Measurements from ENCODE around the gene DHX15.

Gene DHX15

GRCh38 chr4:24582235-24582832 lies 2.0 kb downstream of the DHX15 start:
- DNase-seq, result no peak

- DNase-seq, result no peak
These were observed 6.0 kb downstream of the DHX15 start for GRCh38 chr4:24578364-24578763.

- DNase-seq, result no peak
These were observed 8.1 kb downstream of the DHX15 start for GRCh38 chr4:24576276-24576675.

GRCh38 chr4:24574236-24574635 lies 10.1 kb downstream of the DHX15 start:
- no peak for DNase-seq

GRCh38 chr4:24573582-24573981 lies 10.8 kb downstream of the DHX15 start:
- no peak for DNase-seq

GRCh38 chr4:24570574-24571236 lies 13.6 kb downstream of the DHX15 start:
- DNase-seq, result no peak

- DNase-seq, result no peak
These were observed 14.2 kb downstream of the DHX15 start for GRCh38 chr4:24570172-24570571.

- no peak for DNase-seq
These were observed 14.7 kb downstream of the DHX15 start for GRCh38 chr4:24569662-24570061.

- DNase-seq, result no peak
These were observed 15.9 kb downstream of the DHX15 start for GRCh38 chr4:24568425-24568824.

- DNase-seq, result no peak
These were observed 19.3 kb downstream of the DHX15 start for GRCh38 chr4:24565054-24565453.

- no peak for DNase-seq
These were observed 19.9 kb downstream of the DHX15 start for GRCh38 chr4:24564488-24564887.

GRCh38 chr4:24561438-24562139 lies 22.8 kb downstream of the DHX15 start:
- DNase-seq, result no peak

- DNase-seq, result no peak
These were observed 23.4 kb downstream of the DHX15 start for GRCh38 chr4:24560868-24561368.

GRCh38 chr4:24559889-24560288 lies 24.5 kb downstream of the DHX15 start:
- DNase-seq, result no peak

GRCh38 chr4:24559032-24559821 lies 25.1 kb downstream of the DHX15 start:
- DNase-seq, result no peak

GRCh38 chr4:24557026-24558025 lies 27.0 kb downstream of the DHX15 start:
- no peak for DNase-seq

- DNase-seq, result no peak
These were observed 32.7 kb downstream of the DHX15 start for GRCh38 chr4:24551492-24552289.

- DNase-seq, result no peak
These were observed 33.7 kb downstream of the DHX15 start for GRCh38 chr4:24550441-24551175.

- DNase-seq, result no peak
These were observed 36.4 kb downstream of the DHX15 start for GRCh38 chr4:24547979-24548378.
